Fibroblast of upper back skin (primary cell): Measurements from ENCODE around the gene OBP2A.
"Not testable (repeated sequence)": the region's sequence is repeated elsewhere in the genome, so short reads cannot be mapped to it uniquely, and the experiment has no call there.

Experiments used
- DNase-seq: peaks from one replicate; pipeline ENCODE4 v3.0.0-alpha.2; 2013

Gene OBP2A

DNA sequence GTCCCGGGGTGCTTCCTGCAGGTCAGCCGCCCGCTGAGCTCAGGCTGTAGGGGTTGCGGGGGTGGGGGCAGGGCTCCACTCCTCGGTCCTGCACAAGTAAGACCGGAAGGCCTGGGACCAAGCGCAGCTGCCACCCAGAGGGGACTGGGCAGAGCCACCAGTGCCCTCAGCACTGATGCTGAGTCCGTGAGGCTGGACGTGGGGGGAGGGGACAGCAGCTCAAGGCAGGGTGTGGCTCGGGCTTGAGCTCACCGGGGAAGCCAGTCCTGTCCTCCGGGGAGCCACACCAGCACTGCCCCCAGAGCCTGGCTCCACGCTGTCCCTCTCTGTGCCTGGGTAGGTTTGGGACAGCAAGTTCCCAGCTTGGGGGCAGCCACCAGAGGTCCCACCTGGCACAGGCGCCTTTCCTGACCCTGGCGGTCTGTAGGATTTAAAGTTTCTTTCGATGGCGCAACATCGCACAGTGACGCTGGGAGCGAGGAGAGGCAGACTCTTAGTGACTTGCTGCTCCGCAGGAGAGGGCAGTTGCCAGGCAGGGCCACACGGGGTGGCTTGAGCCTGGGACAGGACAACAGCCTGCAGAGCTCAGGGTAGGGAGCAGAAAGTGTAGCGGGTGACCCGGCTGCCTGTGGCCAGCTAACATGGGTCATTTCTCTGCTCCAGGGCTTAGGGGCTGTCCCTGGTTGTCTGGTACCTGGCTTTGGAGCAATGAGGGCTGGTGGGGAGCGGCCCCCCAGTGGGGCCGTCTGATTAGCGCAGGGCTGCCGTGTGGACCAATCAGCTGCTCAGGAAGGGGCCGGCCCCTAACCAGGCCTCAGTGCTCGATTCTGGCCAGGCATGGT, 19.0 kb upstream of the OBP2A start:
- no peak for DNase-seq

GRCh38 chr9:135528842-135529435, 17.0 kb upstream of the OBP2A start:
- DNase-seq, result not testable (repeated sequence)

DNA sequence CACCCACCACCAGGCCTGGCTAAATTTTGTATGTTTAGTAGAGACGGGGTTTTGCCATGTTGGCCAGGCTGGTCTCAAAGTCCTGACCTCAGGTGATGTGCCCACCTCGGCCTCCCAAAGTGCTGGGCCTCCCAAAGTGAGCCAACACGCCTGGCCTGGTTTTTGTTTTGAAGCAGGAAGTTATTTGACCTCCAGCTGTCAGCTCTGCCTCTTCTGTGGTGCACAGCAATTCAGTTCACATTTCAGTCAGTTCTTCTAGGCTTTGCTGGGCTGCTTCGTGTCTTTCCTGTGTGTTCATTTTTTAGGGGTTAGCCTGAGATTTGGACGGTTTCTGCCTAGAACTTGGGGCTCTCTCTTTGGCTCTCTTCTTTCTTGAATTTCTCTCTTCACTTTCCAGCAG, 15.8 kb upstream of the OBP2A start:
- DNase-seq, result no peak

DNA sequence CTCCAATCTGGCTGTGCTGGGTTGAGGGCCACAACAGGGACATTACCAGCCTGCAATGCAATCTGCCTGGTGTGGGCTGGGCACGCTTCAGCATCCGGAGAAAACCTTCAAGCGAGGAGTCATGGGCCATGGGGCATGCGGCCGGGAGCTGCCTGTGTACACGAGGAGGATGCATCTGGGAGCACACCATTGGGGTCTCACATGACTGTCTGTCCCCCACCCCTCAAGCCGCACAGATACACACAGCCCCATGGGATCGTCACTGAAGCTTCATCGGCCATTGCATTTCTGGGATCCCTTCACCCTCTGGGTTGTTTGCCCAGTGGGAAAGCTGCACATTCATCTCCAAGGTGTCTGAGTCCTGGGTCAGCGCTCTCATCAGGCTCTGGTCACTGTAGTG, 14.8 kb upstream of the OBP2A start:
- no peak for DNase-seq

GRCh38 chr9:135533113-135533512, 12.8 kb upstream of the OBP2A start:
- DNase-seq, result no peak

DNA sequence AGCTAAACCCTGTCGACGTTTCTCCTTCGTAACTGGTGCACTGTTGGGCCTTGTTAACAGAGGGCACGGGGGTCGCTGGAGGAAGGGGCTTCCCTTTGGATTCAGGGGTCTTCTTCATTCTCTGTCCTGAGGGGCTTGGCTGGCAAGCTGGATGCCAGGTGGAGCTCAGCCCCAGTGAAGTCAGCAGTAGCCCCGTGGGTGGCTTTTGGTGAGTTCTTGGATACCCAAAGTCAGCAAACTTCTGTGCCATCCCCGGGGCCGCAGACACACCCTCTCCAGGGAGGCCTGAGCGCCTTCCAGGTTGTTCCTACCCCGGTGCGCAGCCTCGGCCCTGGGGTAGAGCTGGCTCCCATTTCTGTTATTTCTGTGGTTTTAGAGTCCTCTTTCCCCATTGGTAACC, 12.3 kb upstream of the OBP2A start:
- DNase-seq, result no peak

- DNase-seq, result not testable (repeated sequence)
Measured at GRCh38 chr9:135534192-135534711, 11.7 kb upstream of the OBP2A start.

GRCh38 chr9:135534826-135535225, 11.1 kb upstream of the OBP2A start:
- DNase-seq, result not testable (repeated sequence)

- DNase-seq, result not testable (repeated sequence)
Measured at GRCh38 chr9:135535631-135536030, 10.3 kb upstream of the OBP2A start.

- DNase-seq, result peak; percentile 75
Measured at GRCh38 chr9:135536216-135536615, 9.7 kb upstream of the OBP2A start.

GRCh38 chr9:135543262-135543894, 2.5 kb upstream of the OBP2A start:
- peak; percentile 17 for DNase-seq

DNA sequence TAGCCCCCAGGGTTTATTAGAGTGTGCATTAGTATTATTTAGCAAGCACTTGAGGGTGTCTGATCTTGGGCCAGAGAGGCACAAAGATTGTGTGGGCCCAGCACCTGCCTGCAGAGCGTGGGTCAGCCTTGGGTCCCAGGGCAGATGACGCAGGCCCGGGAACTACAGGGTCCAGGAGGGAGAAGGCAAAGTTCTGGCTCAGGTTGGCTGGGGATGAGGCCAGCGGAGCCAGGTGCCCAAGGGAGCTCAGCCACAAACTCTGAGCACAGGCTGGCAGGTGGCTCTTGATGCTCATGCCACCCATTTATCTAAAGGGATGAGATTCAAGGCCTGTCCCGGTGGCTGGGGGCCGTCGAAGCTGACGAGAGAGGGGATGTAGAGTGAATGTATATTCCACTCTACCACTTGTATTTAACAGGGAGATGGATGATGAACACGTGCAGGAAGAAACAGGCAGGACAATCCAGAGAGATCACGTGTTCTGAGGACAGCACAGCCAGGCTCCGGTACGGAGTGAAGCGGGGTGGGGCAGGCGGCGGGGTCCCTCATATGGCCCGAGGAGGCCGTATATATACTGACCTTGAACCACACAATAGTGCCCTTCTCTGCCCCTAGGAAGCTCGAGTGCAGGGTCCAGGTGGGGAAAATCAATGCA, 818 bp upstream of the OBP2A start:
- no peak for DNase-seq

GRCh38 chr9:135546792-135547617, 1.1 kb downstream of the OBP2A start:
- DNase-seq, result not testable (repeated sequence)

DNA sequence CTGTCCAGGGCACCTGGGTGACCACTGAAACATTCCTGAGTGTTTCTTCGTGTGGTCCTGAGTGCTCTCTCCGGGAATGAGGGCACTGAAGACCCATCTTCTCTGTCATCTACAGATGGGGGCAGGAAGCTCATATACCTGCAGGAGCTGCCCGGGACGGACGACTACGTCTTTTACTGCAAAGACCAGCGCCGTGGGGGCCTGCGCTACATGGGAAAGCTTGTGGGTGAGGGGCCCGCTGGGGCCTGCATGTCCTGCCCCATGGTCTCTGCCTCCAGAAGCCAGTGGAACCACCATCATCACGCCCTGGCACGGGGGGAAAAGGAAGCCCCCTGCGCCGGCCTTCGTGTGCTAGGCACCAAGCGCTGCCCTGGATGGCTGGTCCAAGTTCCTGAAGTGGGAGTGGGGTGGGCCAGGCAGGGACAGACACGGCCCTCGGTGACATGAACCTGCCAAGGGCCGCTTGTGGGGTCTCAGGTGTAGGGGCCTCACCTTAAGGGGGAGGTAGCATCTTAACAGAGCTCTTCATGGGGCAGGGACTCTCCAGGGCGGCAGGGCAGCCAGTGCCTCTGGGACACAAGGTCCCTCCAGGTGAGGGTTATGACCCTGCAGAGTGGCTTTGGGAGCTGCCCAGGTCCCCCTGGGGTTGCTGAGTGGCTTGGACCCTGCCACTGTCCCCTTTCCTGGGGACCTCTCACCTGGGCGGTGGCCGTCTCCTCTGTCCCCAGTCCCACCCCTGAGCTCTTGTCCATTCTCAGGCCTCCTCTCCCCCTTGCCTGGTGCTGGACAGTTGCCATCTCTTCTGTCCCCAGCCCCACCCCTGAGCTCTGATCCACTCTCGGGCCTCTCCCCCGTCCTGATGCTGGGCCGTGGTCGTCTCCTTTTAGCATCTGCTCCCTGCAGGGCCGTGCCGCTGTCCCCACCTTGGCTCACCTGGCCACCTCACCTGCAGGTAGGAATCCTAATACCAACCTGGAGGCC, 2.1 kb downstream of the OBP2A start:
- no peak for DNase-seq

DNA sequence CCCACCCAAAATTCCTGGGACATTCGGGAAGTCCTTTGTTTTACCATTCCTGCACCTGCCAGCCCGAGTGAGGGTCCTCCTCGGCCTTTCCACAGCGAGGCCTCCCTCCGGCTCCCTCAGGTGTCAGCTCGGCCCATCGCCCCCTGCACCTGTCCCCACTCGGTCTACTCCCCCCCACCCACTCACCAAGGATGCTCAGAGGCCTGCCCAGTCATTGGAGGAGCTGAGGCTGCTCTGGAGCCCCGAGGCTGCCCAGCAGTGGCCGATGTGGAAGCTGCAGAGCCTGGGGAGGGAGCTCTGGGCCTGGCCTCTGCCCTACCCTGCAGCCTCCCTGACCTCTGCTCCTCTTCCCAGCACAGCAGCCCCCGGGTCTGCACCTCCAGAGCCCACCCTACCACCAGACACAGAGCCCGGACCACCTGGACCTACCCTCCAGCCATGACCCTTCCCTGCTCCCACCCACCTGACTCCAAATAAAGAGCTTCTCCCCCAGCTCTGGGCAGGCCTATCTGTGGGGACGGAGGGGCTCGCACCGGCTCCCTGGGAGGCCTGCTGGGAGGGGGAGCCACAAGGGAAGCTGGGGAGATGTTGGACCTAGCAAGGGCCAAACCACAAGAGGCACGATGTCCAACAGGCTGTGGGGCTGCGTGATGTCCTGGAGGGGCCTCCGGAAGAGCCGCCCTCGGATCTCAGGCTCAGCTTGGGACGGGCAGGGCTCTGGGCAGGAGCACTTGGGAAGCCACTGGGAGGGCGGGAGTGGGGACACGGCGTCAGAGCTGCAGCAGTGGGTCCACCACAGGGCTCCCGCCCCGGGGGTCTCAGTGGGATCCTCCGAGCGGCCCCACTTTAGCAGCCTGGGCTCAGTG, 3.8 kb downstream of the OBP2A start:
- DNase-seq, result not testable (repeated sequence)

DNA sequence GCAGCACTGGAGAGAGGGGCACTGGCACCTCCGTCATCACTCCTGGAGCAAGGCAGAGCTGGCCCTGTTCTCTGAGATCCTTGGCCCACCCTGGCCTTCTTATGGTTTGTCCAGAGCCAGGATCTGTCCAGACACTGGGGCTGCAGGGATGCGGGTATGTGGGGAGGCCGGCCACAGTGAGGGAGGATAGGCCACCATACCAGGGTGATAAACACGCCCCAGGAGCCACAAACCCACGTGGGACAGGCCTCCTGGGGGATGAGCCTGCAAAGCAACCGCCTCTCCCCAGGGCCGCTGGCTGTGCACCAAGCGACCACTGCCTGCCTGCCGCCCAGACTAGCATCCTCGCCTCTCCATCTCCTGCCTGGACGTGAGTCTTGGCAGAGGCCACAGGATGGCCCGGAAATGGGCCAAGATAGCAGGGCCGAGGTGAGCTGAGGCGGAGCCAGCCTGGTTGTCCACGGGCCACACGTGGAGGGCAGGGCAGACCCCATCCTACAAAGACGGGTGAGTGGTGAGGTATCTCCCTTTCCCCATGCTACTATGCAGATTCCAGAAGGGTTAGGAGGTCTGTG, 4.5 kb downstream of the OBP2A start:
- no peak for DNase-seq

- DNase-seq, result no peak
Measured at GRCh38 chr9:135551031-135551430, 5.1 kb downstream of the OBP2A start.

GRCh38 chr9:135551456-135551855, 5.5 kb downstream of the OBP2A start:
- DNase-seq, result no peak

GRCh38 chr9:135552021-135552697, 6.2 kb downstream of the OBP2A start:
- DNase-seq, result no peak
